Measurements from ENCODE around the gene DNAH7. TPM values are rescaled to one million over a fixed set of nuclear protein-coding genes. Genes with fewer than 3 reads are reported as not detected.
"Not testable (repeated sequence)": the region's sequence is repeated elsewhere in the genome, so short reads cannot be mapped to it uniquely, and the experiment has no call there.

Gene DNAH7
- 0.40 TPM for total RNA-seq
- long read RNA-seq: 0 reads

- intact Hi-C loops (cut with DNase I): loop anchor here (10.0 kb wide), 1 partner anchor 404 kb away; no protein-coding TSS in a partner anchor
- peak; percentile 99 for ATAC-seq (ENCODE audit: poor library complexity)
- peak; percentile 95 for DNase-seq
Measured at GRCh38 chr2:196068271-196069209, at the start of gene DNAH7. TSS of gene DNAH7 (minus strand) at chr2:196068837. CDS start at chr2:196068711, 126 bp downstream.

- intact Hi-C loops (cut with DNase I): no loop called here
Measured at GRCh38 chr2:196117214-196117705, 48.6 kb upstream of the DNAH7 start.

GRCh38 chr2:196113061-196113974 lies 44.7 kb upstream of the DNAH7 start:
- ATAC-seq (ENCODE audit: poor library complexity) (peak; percentile 60), DNase-seq (no peak)
- intact Hi-C loops (cut with DNase I): no loop called here

More at GRCh38 chr2:196117214-196117705, 48.6 kb upstream of the DNAH7 start:
- ATAC-seq (ENCODE audit: poor library complexity) (no peak), DNase-seq (no peak)

- intact Hi-C loops (cut with DNase I): no loop called here
- DNase-seq: no peak
- peak; percentile 15 for ATAC-seq (ENCODE audit: poor library complexity)
Measured at GRCh38 chr2:196112418-196113034, 43.9 kb upstream of the DNAH7 start.

- ATAC-seq (ENCODE audit: poor library complexity) (no peak), DNase-seq (no peak)
- intact Hi-C loops (cut with DNase I): no loop called here
Measured at GRCh38 chr2:196108604-196109003, 40.0 kb upstream of the DNAH7 start.

GRCh38 chr2:196105951-196106350 lies 37.3 kb upstream of the DNAH7 start:
- no peak for ATAC-seq (ENCODE audit: poor library complexity)
- intact Hi-C loops (cut with DNase I): no loop called here

GRCh38 chr2:196104066-196104465 lies 35.4 kb upstream of the DNAH7 start:
- DNase-seq: no peak
- intact Hi-C loops (cut with DNase I): no loop called here
- ATAC-seq (ENCODE audit: poor library complexity): no peak

More at GRCh38 chr2:196105951-196106350, 37.3 kb upstream of the DNAH7 start:
- DNase-seq: no peak

GRCh38 chr2:196103626-196104025 lies 35.0 kb upstream of the DNAH7 start:
- no peak for ATAC-seq (ENCODE audit: poor library complexity)
- no peak for DNase-seq
- intact Hi-C loops (cut with DNase I): no loop called here

GRCh38 chr2:196101325-196101991 lies 32.8 kb upstream of the DNAH7 start:
- ATAC-seq (ENCODE audit: poor library complexity) (no peak), DNase-seq (no peak)
- intact Hi-C loops (cut with DNase I): no loop called here

GRCh38 chr2:196099916-196100315 lies 31.3 kb upstream of the DNAH7 start:
- DNase-seq (no peak), ATAC-seq (ENCODE audit: poor library complexity) (no peak)
- intact Hi-C loops (cut with DNase I): no loop called here

- intact Hi-C loops (cut with DNase I): no loop called here
Measured at GRCh38 chr2:196097864-196098660, 29.4 kb upstream of the DNAH7 start.

GRCh38 chr2:196096982-196097745 lies 28.5 kb upstream of the DNAH7 start:
- intact Hi-C loops (cut with DNase I): no loop called here
- no peak for ATAC-seq (ENCODE audit: poor library complexity)
- DNase-seq: no peak

More at GRCh38 chr2:196097864-196098660, 29.4 kb upstream of the DNAH7 start:
- no peak for DNase-seq
- ATAC-seq (ENCODE audit: poor library complexity): no peak

GRCh38 chr2:196096264-196096663 lies 27.6 kb upstream of the DNAH7 start:
- ATAC-seq (ENCODE audit: poor library complexity) (no peak), DNase-seq (no peak)
- intact Hi-C loops (cut with DNase I): no loop called here

- intact Hi-C loops (cut with DNase I); ATAC-seq (ENCODE audit: poor library complexity); DNase-seq: not testable (repeated sequence)
Measured at GRCh38 chr2:196089448-196089847, 20.8 kb upstream of the DNAH7 start.

GRCh38 chr2:196088203-196088602 lies 19.6 kb upstream of the DNAH7 start:
- intact Hi-C loops (cut with DNase I): no loop called here
- DNase-seq: no peak
- peak; percentile 43 for ATAC-seq (ENCODE audit: poor library complexity)

GRCh38 chr2:196086517-196087368 lies 18.1 kb upstream of the DNAH7 start:
- DNase-seq (no peak), ATAC-seq (ENCODE audit: poor library complexity) (no peak)
- intact Hi-C loops (cut with DNase I): no loop called here

Data from Right ventricle myocardium superior (tissue), 1 donor.